Measurements from ENCODE around the gene MTHFR.

Gene MTHFR

DNA sequence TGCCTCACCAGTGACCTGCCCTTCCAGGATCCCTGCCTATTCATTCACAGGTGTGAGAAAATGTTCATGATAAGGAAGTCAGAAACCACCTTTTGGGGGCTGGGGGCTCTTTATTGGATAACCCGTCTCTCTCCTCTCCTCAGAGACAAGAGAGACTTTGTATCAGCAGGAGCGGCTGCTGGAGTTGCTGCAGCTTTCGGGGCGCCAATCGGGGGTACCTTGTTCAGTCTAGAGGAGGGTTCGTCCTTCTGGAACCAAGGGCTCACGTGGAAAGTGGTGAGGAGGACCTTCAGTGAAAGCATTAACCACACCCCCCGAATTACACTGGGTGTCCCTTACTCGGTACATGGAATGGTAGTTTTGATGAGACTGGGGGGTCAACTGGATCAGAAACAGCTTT lies 21.2 kb upstream of the MTHFR start:
- Mint-ChIP-seq H3K27ac (no peak overlapping the region), H3K27me3 (ENCODE audit: low read depth) (no peaks in the 10 kb centered on the region), H3K4me3 (no peak overlapping the region), H3K4me1 (no peaks in the 10 kb centered on the region), H3K9me3 (no peaks in the 10 kb centered on the region), H3K36me3 (ENCODE audit: low read depth) (peaks cover 60% of the 10 kb centered on the region)
- TF ChIP-seq, protein P1, sequence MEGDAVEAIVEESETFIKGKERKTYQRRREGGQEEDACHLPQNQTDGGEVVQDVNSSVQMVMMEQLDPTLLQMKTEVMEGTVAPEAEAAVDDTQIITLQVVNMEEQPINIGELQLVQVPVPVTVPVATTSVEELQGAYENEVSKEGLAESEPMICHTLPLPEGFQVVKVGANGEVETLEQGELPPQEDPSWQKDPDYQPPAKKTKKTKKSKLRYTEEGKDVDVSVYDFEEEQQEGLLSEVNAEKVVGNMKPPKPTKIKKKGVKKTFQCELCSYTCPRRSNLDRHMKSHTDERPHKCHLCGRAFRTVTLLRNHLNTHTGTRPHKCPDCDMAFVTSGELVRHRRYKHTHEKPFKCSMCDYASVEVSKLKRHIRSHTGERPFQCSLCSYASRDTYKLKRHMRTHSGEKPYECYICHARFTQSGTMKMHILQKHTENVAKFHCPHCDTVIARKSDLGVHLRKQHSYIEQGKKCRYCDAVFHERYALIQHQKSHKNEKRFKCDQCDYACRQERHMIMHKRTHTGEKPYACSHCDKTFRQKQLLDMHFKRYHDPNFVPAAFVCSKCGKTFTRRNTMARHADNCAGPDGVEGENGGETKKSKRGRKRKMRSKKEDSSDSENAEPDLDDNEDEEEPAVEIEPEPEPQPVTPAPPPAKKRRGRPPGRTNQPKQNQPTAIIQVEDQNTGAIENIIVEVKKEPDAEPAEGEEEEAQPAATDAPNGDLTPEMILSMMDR (IDR thresholded peaks at IDR 0.05; ENCODE audit: unreplicated experiment in 3 of 3): no peak

GRCh38 chr1:11825131-11825530 lies 19.4 kb upstream of the MTHFR start:
- no peaks in the 10 kb centered on the region for H3K9me3 Mint-ChIP-seq
- H3K4me3 Mint-ChIP-seq: no peak overlapping the region
- TF ChIP-seq, protein P1 (IDR thresholded peaks at IDR 0.05; ENCODE audit: unreplicated experiment in 3 of 3): no peak
- H3K36me3 Mint-ChIP-seq (ENCODE audit: low read depth): peaks cover 60% of the 10 kb centered on the region
- H3K4me1 Mint-ChIP-seq: no peaks in the 10 kb centered on the region
- H3K27me3 Mint-ChIP-seq (ENCODE audit: low read depth): no peaks in the 10 kb centered on the region
- no peak overlapping the region for H3K27ac Mint-ChIP-seq

DNA sequence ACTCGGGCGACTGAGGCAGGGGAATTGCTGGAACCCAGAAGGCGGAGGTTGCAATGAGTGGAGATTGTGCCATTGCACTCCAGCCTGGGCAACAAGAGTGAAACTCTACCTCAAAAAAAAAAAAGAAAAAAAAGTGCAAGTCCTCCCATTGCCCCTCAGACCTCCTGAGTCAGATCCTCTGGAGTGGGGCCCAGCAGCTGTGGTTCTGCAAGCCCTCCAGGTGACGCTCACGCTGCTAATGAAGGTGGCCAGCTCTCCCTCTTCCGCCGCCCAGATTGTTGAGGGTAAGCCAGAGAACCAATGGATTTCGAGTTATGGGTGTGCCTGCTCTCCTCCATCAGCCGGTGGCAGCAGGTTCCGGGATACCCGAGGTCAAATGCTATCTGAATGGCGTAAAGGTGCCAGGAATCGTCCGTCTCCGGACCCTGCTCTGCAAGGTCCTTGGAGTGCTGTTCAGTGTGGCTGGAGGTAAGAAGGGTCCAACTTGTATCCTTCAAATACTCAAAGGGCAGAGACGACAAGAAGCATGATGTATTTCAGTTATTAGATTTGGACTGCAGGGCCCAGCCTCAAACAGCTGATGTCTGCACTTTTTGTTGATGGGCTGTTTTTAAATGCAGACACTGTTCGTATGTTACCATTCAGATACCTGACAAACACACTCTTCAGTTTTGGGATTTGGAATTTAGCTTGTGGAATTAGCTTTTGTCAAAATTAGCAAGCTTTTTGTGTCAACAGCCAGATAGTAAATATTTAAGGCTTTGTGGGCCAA lies 17.8 kb upstream of the MTHFR start:
- Mint-ChIP-seq H3K4me1 (no peaks in the 10 kb centered on the region), H3K9me3 (no peaks in the 10 kb centered on the region), H3K4me3 (no peak overlapping the region), H3K36me3 (ENCODE audit: low read depth) (peaks cover 65% of the 10 kb centered on the region), H3K27me3 (ENCODE audit: low read depth) (no peaks in the 10 kb centered on the region), H3K27ac (no peak overlapping the region)
- TF ChIP-seq, protein P1 (IDR thresholded peaks at IDR 0.05; ENCODE audit: unreplicated experiment in 3 of 3): no peak

- TF ChIP-seq, protein P1 (IDR thresholded peaks at IDR 0.05; ENCODE audit: unreplicated experiment in 3 of 3): no peak
- H3K4me3 Mint-ChIP-seq: no peak overlapping the region
- H3K4me1 Mint-ChIP-seq: no peaks in the 10 kb centered on the region
- no peaks in the 10 kb centered on the region for H3K27me3 Mint-ChIP-seq (ENCODE audit: low read depth)
- no peaks in the 10 kb centered on the region for H3K9me3 Mint-ChIP-seq
- H3K36me3 Mint-ChIP-seq (ENCODE audit: low read depth): peaks cover 61% of the 10 kb centered on the region
- no peak overlapping the region for H3K27ac Mint-ChIP-seq
These were observed 16.3 kb upstream of the MTHFR start for GRCh38 chr1:11822091-11822490.

GRCh38 chr1:11817192-11817591 lies 11.4 kb upstream of the MTHFR start:
- TF ChIP-seq, protein P1 (IDR thresholded peaks at IDR 0.05; ENCODE audit: unreplicated experiment in 3 of 3): no peak
- no peaks in the 10 kb centered on the region for H3K27me3 Mint-ChIP-seq (ENCODE audit: low read depth)

DNA sequence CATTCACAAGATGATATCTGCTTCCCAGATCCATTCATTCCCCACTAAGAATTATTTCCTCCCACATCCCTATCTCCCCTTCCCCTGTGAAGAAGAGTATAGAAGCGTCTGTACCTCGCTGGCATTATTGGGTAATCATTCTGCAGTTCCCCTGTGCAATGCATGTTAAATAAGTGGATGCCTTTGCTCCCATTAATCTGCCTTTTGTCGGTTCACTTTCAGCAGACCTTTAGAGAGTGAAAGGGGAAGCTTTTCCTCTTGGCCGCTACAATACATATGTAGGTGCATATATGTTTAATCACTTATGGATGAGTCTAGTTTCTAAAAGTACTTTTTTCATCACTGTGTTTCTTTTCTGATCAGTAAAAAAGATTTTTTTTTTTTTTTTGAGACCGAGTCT lies 7.3 kb upstream of the MTHFR start:
- H3K27me3 Mint-ChIP-seq (ENCODE audit: low read depth): no peaks in the 10 kb centered on the region
- H3K4me1 Mint-ChIP-seq: peaks cover 8% of the 10 kb centered on the region
- H3K9me3 Mint-ChIP-seq: no peaks in the 10 kb centered on the region
- TF ChIP-seq, protein P1 (IDR thresholded peaks at IDR 0.05; ENCODE audit: unreplicated experiment in 3 of 3): no peak
- no peak overlapping the region for H3K27ac Mint-ChIP-seq
- H3K4me3 Mint-ChIP-seq: no peak overlapping the region
- H3K36me3 Mint-ChIP-seq (ENCODE audit: low read depth): peaks cover 60% of the 10 kb centered on the region

More at GRCh38 chr1:11817192-11817591, 11.4 kb upstream of the MTHFR start:
- Mint-ChIP-seq H3K9me3 (no peaks in the 10 kb centered on the region), H3K4me1 (no peaks in the 10 kb centered on the region), H3K36me3 (ENCODE audit: low read depth) (peaks cover 60% of the 10 kb centered on the region), H3K27ac (no peak overlapping the region), H3K4me3 (no peak overlapping the region)

All from nephron (organoid).